Liver (tissue), 9 donors: ENCODE measurements around the gene ABCA9. TPM values are rescaled to one million over a fixed set of nuclear protein-coding genes. Genes with fewer than 3 reads are reported as not detected.
A peak's percentile ranks its signal among the peaks of the same experiment; 100 is the strongest.

Source experiments
- DNase-seq: peaks from one replicate; pipeline ENCODE4 v3.0.0-alpha.2; 2017; ENCODE audit warnings: low spot score
- H3K27ac ChIP-seq, 2 donors: one replicate each; pipeline ENCODE4 v1.7.0; 2013; ENCODE audit warnings: inconsistent platforms in 2 of 2, low read length in 2 of 2, control low read depth in 1 of 2, low read depth in 1 of 2, mild to moderate bottlenecking in 1 of 2
- H3K27me3 ChIP-seq, 4 donors: one replicate each; pipeline versions ENCODE4 v1.6.1 to v1.7.0; 2013; ENCODE audit warnings: low read length in 3 of 4, inconsistent platforms in 1 of 4, mild to moderate bottlenecking in 1 of 4, moderate library complexity in 1 of 4; ENCODE audit not compliant: control insufficient read depth in 4 of 4, insufficient read depth in 4 of 4
- H3K36me3 ChIP-seq, 4 donors: one replicate each; pipeline versions ENCODE4 v1.6.1 to v1.7.0; 2013; ENCODE audit warnings: low read length in 3 of 4, mild to moderate bottlenecking in 3 of 4, low read depth in 1 of 4, moderate library complexity in 1 of 4; ENCODE audit not compliant: control insufficient read depth in 4 of 4, insufficient read depth in 3 of 4
- H3K4me1 ChIP-seq, 4 donors: one replicate each; pipeline versions ENCODE4 v1.6.1 to v1.7.0; 2013; ENCODE audit warnings: low read length in 3 of 4, mild to moderate bottlenecking in 3 of 4, moderate library complexity in 1 of 4; ENCODE audit not compliant: control insufficient read depth in 4 of 4, insufficient read depth in 4 of 4
- H3K4me3 ChIP-seq, 3 donors: one replicate each; pipeline versions ENCODE4 v1.6.1 to v1.7.0; 2013; ENCODE audit warnings: low read length in 3 of 3, control low read depth in 1 of 3, low read depth in 1 of 3, mild to moderate bottlenecking in 1 of 3
- H3K9ac ChIP-seq, 2 donors: one replicate each; pipeline ENCODE4 v1.7.0; 2013; ENCODE audit warnings: low read length in 2 of 2, mild to moderate bottlenecking in 2 of 2, moderate library complexity in 2 of 2, control low read depth in 1 of 2, low read depth in 1 of 2
- H3K9me3 ChIP-seq, 4 donors: one replicate each; pipeline versions ENCODE4 v1.6.1 to v1.7.0; 2013; ENCODE audit warnings: low read length in 3 of 4; ENCODE audit not compliant: control insufficient read depth in 4 of 4
- FOXA2 ChIP-seq: IDR thresholded peaks from 2 replicates; pipeline ENCODE4 v1.6.1; 2016; ENCODE audit warnings: antibody characterized with exemption
- GABPA ChIP-seq, 2 donors: IDR thresholded peaks in 1 of 2; conservative IDR thresholded peaks in 1 of 2; 2 replicates each; pipeline ENCODE4 v1.6.1; 2016; ENCODE audit warnings: antibody characterized with exemption in 2 of 2, mild to moderate bottlenecking in 1 of 2, moderate library complexity in 1 of 2
- HNF4A ChIP-seq, 2 donors: conservative IDR thresholded peaks; 2 replicates each; pipeline ENCODE4 v1.6.1; 2016; ENCODE audit warnings: antibody characterized with exemption in 2 of 2, mild to moderate bottlenecking in 2 of 2
- HNF4G ChIP-seq: IDR thresholded peaks from 2 replicates; pipeline ENCODE4 v1.6.1; 2016; ENCODE audit warnings: antibody characterized with exemption
- JUND ChIP-seq, 2 donors: IDR thresholded peaks; 2 replicates each; pipeline ENCODE4 v1.6.1; 2016; ENCODE audit warnings: antibody characterized with exemption in 2 of 2
- MAX ChIP-seq: IDR thresholded peaks from 2 replicates; pipeline ENCODE4 v1.6.1; 2016; ENCODE audit warnings: antibody characterized with exemption
- NR2F2 ChIP-seq: IDR thresholded peaks from 2 replicates; pipeline ENCODE4 v1.6.1; 2016; ENCODE audit warnings: antibody characterized with exemption
- RAD21 ChIP-seq, 2 donors: IDR thresholded peaks; 2 replicates each; pipeline ENCODE4 v1.6.1; 2016; ENCODE audit warnings: antibody characterized with exemption in 2 of 2, mild to moderate bottlenecking in 2 of 2
- REST ChIP-seq: IDR thresholded peaks from 2 replicates; pipeline ENCODE4 v1.6.1; 2016; ENCODE audit warnings: antibody characterized with exemption, mild to moderate bottlenecking
- RXRA ChIP-seq, 2 donors: IDR thresholded peaks; 2 replicates each; pipeline ENCODE4 v1.6.1; 2017 to 2018; ENCODE audit warnings: antibody characterized with exemption in 2 of 2, mild to moderate bottlenecking in 1 of 2
- SP1 ChIP-seq: IDR thresholded peaks from 2 replicates; pipeline ENCODE4 v1.6.1; 2018; ENCODE audit warnings: antibody characterized with exemption, mild to moderate bottlenecking
- TAF1 ChIP-seq: conservative IDR thresholded peaks from 2 replicates; pipeline ENCODE4 v1.6.1; 2016; ENCODE audit warnings: antibody characterized with exemption, mild to moderate bottlenecking
- YY1 ChIP-seq: IDR thresholded peaks from 2 replicates; pipeline ENCODE4 v1.6.1; 2016; ENCODE audit warnings: antibody characterized with exemption, mild to moderate bottlenecking
- ZBTB33 ChIP-seq: IDR thresholded peaks from 2 replicates; pipeline ENCODE4 v1.6.1; 2016; ENCODE audit warnings: antibody characterized with exemption
- WGBS: extraction: QIAGEN DNeasy Blood & Tissue Kit; methylation state at CpG from one replicate; pipeline ENCODE4 v1.1.7; 2013; 5-methylcytosine and 5-hydroxymethylcytosine counted together
- polyA plus RNA-seq, 2 donors: library from polyadenylated mRNA; stranded (reverse) in 1 of 2; unstranded in 1 of 2; fragments of 200-250 nt in 1 of 2; fragments of >200 nt in 1 of 2; fragmentation: Nextera tagmentation in 1 of 2; extraction: Ambion mirVana in 1 of 2; gene quantifications; one replicate each; pipeline versions ENCODE4 v1.2.1 to v1.2.3, GENCODE V29; 2013 to 2015
- total RNA-seq, 2 donors: library from RNA; depleted of rRNA; stranded (reverse); fragments of >200 nt; gene quantifications; one replicate each; pipeline ENCODE4 v1.2.3, GENCODE V29; 2014
- TF ChIP-seq, protein P1 (sequence below): fragments of 150-350 bp; IDR thresholded peaks from 2 replicates; pipeline ENCODE4 v1.5.1; 2017; ENCODE audit warnings: improper control_type of control experiment, low read depth, low read length; ENCODE audit not compliant: missing input control
- donor health status: healthy.
- donor health status: healthy.
- donor health status: healthy.
- donor health status: healthy.
- donor health status: healthy.

ABCA9 gene
- total RNA-seq: 10 to 100 TPM in 1 of 2 donors, 1 to 10 TPM in 1; 6.7 to 18.9 TPM
- polyA plus RNA-seq: 1 to 10 TPM; 1.4 to 5.1 TPM

DNA sequence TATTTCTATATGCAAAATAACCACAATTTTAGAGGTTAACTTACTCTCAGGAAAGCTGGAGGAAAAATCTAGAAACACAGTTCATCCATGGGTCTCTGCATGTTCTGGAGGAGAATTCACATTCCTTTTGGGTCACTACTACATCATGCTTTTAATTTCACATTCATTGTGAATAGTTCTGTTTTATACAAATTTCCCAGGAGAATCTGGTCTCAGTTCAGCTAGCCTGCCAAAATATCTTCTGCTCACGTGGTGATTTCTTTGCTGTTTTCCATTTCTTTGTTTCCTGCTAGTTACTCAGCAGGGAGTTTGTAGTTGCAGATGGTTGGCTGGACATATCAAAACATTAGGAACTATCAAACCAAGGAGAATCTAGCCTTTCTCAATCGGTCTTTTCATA is at the start of gene ABCA9:
Gene ABCA9, minus strand, starts transcription at position 106 of the 400 bp plus-strand sequence. CDS start 9,801 bp downstream, outside the sequence.
- Histone ChIP-seq H3K27me3 (no peaks in the 10 kb centered on the region), H3K36me3 (peaks cover 0 to 3% (median 0%) of the 10 kb centered on the region in 4 donors), H3K4me3 (no peak within 1 kb of the TSS), H3K27ac (no peak within 1 kb of the TSS), H3K9ac (no peak within 1 kb of the TSS), H3K4me1 (peaks cover 0 to 5% (median 2%) of the 10 kb centered on the region in 4 donors), H3K9me3 (no peaks in the 10 kb centered on the region)
- TF ChIP-seq NR2F2 (peak; percentile 11), RAD21 (IDR thresholded peaks at IDR 0.05) (no peak), MAX (peak; percentile 8), GABPA (IDR thresholded peaks at IDR 0.05 in 1 of 2, conservative IDR thresholded peaks at IDR 0.05 in 1 of 2) (no peak)
- WGBS: 49% methylated on average over 2 of the region's 2 CpGs
- DNase-seq: no peak

DNA sequence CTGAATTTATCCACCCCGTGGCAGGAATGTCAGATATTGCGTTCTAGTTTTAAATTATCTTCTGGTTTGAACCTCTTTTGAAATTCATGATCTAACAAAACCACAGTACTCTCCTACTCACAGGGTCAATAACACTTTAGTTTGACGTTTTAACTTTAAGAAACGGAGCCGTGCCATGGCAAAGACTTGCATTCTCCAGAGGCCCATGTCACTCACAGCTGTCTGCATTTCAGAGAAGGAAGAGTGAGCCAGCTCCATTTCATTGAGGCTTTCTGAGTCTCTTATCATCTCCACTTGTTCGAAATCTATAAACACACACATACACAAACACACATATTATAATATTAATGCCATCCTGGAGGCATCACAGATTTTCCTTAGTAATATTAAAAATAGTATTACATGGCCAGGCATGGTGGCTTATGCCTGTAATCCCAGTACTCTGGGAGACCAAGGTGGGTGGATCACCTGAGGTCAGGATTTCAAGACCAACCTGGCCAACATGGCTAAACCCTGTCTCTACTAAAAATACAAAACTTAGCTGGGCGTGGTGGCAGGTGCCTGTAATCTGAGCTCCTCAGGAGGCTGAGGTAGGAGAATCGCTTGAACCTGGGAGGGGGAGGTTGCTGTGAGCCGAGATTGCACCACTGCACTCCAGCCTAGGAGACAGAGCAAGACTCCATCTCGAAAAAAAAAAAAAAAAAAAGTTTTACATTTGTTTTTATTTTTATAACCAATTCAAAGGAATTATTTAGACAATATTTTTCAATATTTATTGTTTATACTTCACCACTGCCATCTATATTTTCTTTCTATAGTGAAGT is 45.4 kb upstream of the ABCA9 start:
- no peak for TF ChIP-seq HNF4A (conservative IDR thresholded peaks at IDR 0.05)
- TF ChIP-seq TAF1: no peak
- no peak for TF ChIP-seq RXRA (IDR thresholded peaks at IDR 0.05)
- TF ChIP-seq SP1: no peak
- no peak for TF ChIP-seq REST
- no peak for TF ChIP-seq GABPA (IDR thresholded peaks at IDR 0.05 in 1 of 2, conservative IDR thresholded peaks at IDR 0.05 in 1 of 2)
- no peak for TF ChIP-seq FOXA2
- TF ChIP-seq, protein P1, sequence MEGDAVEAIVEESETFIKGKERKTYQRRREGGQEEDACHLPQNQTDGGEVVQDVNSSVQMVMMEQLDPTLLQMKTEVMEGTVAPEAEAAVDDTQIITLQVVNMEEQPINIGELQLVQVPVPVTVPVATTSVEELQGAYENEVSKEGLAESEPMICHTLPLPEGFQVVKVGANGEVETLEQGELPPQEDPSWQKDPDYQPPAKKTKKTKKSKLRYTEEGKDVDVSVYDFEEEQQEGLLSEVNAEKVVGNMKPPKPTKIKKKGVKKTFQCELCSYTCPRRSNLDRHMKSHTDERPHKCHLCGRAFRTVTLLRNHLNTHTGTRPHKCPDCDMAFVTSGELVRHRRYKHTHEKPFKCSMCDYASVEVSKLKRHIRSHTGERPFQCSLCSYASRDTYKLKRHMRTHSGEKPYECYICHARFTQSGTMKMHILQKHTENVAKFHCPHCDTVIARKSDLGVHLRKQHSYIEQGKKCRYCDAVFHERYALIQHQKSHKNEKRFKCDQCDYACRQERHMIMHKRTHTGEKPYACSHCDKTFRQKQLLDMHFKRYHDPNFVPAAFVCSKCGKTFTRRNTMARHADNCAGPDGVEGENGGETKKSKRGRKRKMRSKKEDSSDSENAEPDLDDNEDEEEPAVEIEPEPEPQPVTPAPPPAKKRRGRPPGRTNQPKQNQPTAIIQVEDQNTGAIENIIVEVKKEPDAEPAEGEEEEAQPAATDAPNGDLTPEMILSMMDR: no peak
- TF ChIP-seq ZBTB33: no peak
- TF ChIP-seq JUND (IDR thresholded peaks at IDR 0.05): no peak
- TF ChIP-seq RAD21 (IDR thresholded peaks at IDR 0.05): no peak
- no peak for TF ChIP-seq HNF4G
- no peak for TF ChIP-seq YY1
- no peak for TF ChIP-seq MAX
- WGBS: 87% methylated on average over 10 of the region's 10 CpGs
- H3K9me3 ChIP-seq: no peaks in the 10 kb centered on the region
- H3K9ac ChIP-seq: no peak overlapping the region
- H3K4me3 ChIP-seq: no peak overlapping the region
- H3K36me3 ChIP-seq: peaks cover 7 to 56% (median 34%) of the 10 kb centered on the region in 4 donors
- DNase-seq: no peak
- no peaks in the 10 kb centered on the region for H3K27me3 ChIP-seq
- no peak overlapping the region for H3K27ac ChIP-seq
- no peaks in the 10 kb centered on the region for H3K4me1 ChIP-seq
